ENCODE results near the gene GPBP1.

- TF ChIP-seq CTCF (IDR thresholded peaks at IDR 0.05; ENCODE audit: borderline replicate concordance, extremely low read depth, low read length, poor library complexity, severe bottlenecking) (no peak), EZH2 (IDR thresholded peaks at IDR 0.05; ENCODE audit: borderline replicate concordance, low read depth, low read length, severe bottlenecking) (no peak)
Observed at GRCh38 chr5:57292336-57292735, 118.5 kb downstream of the GPBP1 start.

Data from DND-41 (cell line).